Neuronal stem cell (in vitro differentiated cells): ENCODE results near the gene PRKN.

ENCODE experiments used
- DNase-seq: peaks from one replicate; pipeline ENCODE4 v3.0.0-alpha.2; 2013; ENCODE audit warnings: low spot score
- H2AFZ ChIP-seq: one replicate; pipeline ENCODE4 v1.6.1; 2013; ENCODE audit warnings: mild to moderate bottlenecking, low read length, inconsistent platforms
- H2AK5ac ChIP-seq: 2 replicates; pipeline ENCODE4 v1.6.1; 2013; ENCODE audit warnings: low read depth, mild to moderate bottlenecking, inconsistent platforms, low read length, moderate library complexity, mixed read lengths
- H2BK120ac ChIP-seq: 2 replicates; pipeline ENCODE4 v1.6.1; 2013; ENCODE audit warnings: low read depth, mild to moderate bottlenecking, inconsistent platforms, low read length, moderate library complexity, mixed read lengths
- H2BK12ac ChIP-seq: one replicate; pipeline ENCODE4 v1.6.1; 2013; ENCODE audit warnings: low read length, inconsistent platforms
- H2BK15ac ChIP-seq: 2 replicates; pipeline ENCODE4 v1.6.1; 2013; ENCODE audit warnings: mild to moderate bottlenecking, low read length, inconsistent platforms, mixed read lengths
- H2BK5ac ChIP-seq: one replicate; pipeline ENCODE4 v1.6.1; 2013; ENCODE audit warnings: inconsistent platforms, mild to moderate bottlenecking, low read length, moderate library complexity
- H3K14ac ChIP-seq: one replicate; pipeline ENCODE4 v1.6.1; 2013; ENCODE audit warnings: low read length, inconsistent platforms
- H3K18ac ChIP-seq: 2 replicates; pipeline ENCODE4 v1.6.1; 2013; ENCODE audit warnings: low read length, inconsistent platforms
- H3K23ac ChIP-seq: 2 replicates; pipeline ENCODE4 v1.6.1; 2013; ENCODE audit warnings: low read depth, mild to moderate bottlenecking, mixed read lengths, low read length, inconsistent platforms; ENCODE audit not compliant: poor library complexity
- H3K27ac ChIP-seq: replicated peaks from 3 replicates; pipeline ENCODE4 v1.5.1; 2013; ENCODE audit warnings: low read length, inconsistent platforms
- H3K27me3 ChIP-seq, 3 experiments: 2 replicates each; pipeline ENCODE4 v1.6.1; 2013; ENCODE audit warnings: low read length in 3 of 3, mild to moderate bottlenecking in 2 of 3, inconsistent platforms in 1 of 3, low read depth in 1 of 3, mixed read lengths in 1 of 3, moderate library complexity in 1 of 3; ENCODE audit not compliant: control insufficient read depth in 3 of 3, insufficient read depth in 3 of 3
- H3K36me3 ChIP-seq, 2 donors: replicated peaks in 1 of 2; 2 replicates each; pipeline ENCODE4 v1.6.1; 2013; ENCODE audit warnings: low read length in 2 of 2; ENCODE audit not compliant: control insufficient read depth in 2 of 2, insufficient read depth in 2 of 2
- H3K4ac ChIP-seq: 2 replicates; pipeline ENCODE4 v1.6.1; 2013; ENCODE audit warnings: inconsistent platforms, mild to moderate bottlenecking, low read length, moderate library complexity
- H3K4me1 ChIP-seq, 2 donors: 1 replicate in 1 of 2; 2 replicates in 1 of 2; pipeline ENCODE4 v1.6.1; 2013; ENCODE audit warnings: low read length in 2 of 2, low read depth in 1 of 2; ENCODE audit not compliant: control insufficient read depth in 2 of 2, insufficient read depth in 1 of 2
- H3K4me2 ChIP-seq: one replicate; pipeline ENCODE4 v1.6.1; 2013; ENCODE audit warnings: mild to moderate bottlenecking, low read length, inconsistent platforms; ENCODE audit not compliant: insufficient read depth, poor library complexity, severe bottlenecking
- H3K4me3 ChIP-seq, 2 donors: 2 replicates each; pipeline ENCODE4 v1.5.1; 2013; ENCODE audit warnings: low read length in 2 of 2, mild to moderate bottlenecking in 2 of 2, inconsistent platforms in 1 of 2, moderate library complexity in 1 of 2
- H3K79me1 ChIP-seq: one replicate; pipeline ENCODE4 v1.6.1; 2013; ENCODE audit warnings: low read depth, mild to moderate bottlenecking, inconsistent platforms, low read length, moderate library complexity
- H3K9ac ChIP-seq: one replicate; pipeline ENCODE4 v1.6.1; 2013; ENCODE audit warnings: mild to moderate bottlenecking, low read depth, low read length, inconsistent platforms; ENCODE audit not compliant: poor library complexity
- H3K9me3 ChIP-seq, 2 donors: replicated peaks in 1 of 2; 2 replicates each; pipeline versions ENCODE3 to v1.6.1; 2013; ENCODE audit warnings: low read length in 2 of 2, mild to moderate bottlenecking in 2 of 2, inconsistent platforms in 1 of 2, low read depth in 1 of 2, mixed read lengths in 1 of 2, moderate library complexity in 1 of 2; ENCODE audit not compliant: control insufficient read depth in 2 of 2, insufficient read depth in 1 of 2
- H4K8ac ChIP-seq: one replicate; pipeline ENCODE4 v1.6.1; 2013; ENCODE audit warnings: low read depth, mild to moderate bottlenecking, inconsistent platforms, low read length, moderate library complexity
- H4K91ac ChIP-seq: one replicate; pipeline ENCODE4 v1.6.1; 2013; ENCODE audit warnings: low read length, low read depth, mild to moderate bottlenecking, inconsistent platforms; ENCODE audit not compliant: poor library complexity
- WGBS, 2 donors: extraction: QIAGEN DNeasy Blood & Tissue Kit; methylation state at CpG; one replicate each; pipeline ENCODE4 v1.1.7; 2013; ENCODE audit warnings: missing lambda C conversion rate in 2 of 2, mixed read lengths in 1 of 2; ENCODE audit not compliant: insufficient read length in 2 of 2, insufficient replicate concordance in 1 of 2; ENCODE audit errors: extremely low coverage in 2 of 2; 5-methylcytosine and 5-hydroxymethylcytosine counted together

The PRKN gene

GRCh38 chr6:161745594-161746141, 981.9 kb downstream of the PRKN start:
- Histone ChIP-seq H3K4me1 (peaks cover 0 to 5% of the 10 kb centered on the region in 2 donors), H4K8ac (no peak overlapping the region), H3K9ac (no peak overlapping the region), H2AK5ac (no peak overlapping the region), H3K36me3 (no peaks in the 10 kb centered on the region), H3K27me3 (no peaks in the 10 kb centered on the region), H2BK5ac (no peak overlapping the region), H2BK15ac (no peak overlapping the region), H2BK12ac (no peak overlapping the region), H2AFZ (no peak overlapping the region), H3K9me3 (no peaks in the 10 kb centered on the region), H3K4ac (no peak overlapping the region), H3K79me1 (no peaks in the 10 kb centered on the region), H3K4me2 (no peak overlapping the region), H3K14ac (no peak overlapping the region), H3K27ac (no peak overlapping the region), H3K18ac (no peak overlapping the region), H3K4me3 (no peak overlapping the region), H2BK120ac (no peak overlapping the region), H3K23ac (no peak overlapping the region), H4K91ac (no peak overlapping the region)
- no peak for DNase-seq
- WGBS, 2 donors: no CpG with 5 or more reads among the region's 5 CpGs

DNA sequence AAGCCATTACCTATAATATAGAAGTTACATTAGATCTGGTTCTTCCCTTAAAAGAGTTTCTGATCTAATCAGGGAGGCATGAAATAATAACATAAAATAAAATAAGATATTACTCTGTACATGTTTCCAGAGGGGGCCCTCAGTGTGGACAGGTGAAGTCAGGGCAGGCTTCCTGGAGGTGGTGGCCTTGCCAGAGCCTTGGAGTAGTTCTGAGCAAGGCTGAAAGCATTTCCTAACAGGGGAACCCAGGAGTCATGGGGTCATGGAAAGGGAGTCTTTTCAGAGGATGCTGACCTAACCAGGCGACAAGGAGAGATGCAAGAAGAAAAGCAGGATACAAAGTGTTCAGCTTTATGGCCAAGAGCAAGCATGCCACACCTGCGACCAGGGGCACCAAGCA, 982.4 kb downstream of the PRKN start:
- Histone ChIP-seq H3K18ac (no peak overlapping the region), H3K4me2 (no peak overlapping the region), H2BK120ac (no peak overlapping the region), H3K9me3 (no peaks in the 10 kb centered on the region), H3K4ac (no peak overlapping the region), H3K79me1 (no peaks in the 10 kb centered on the region), H3K23ac (no peak overlapping the region), H2BK15ac (no peak overlapping the region), H3K4me1 (peaks cover 0 to 5% of the 10 kb centered on the region in 2 donors), H3K36me3 (no peaks in the 10 kb centered on the region), H2AFZ (no peak overlapping the region), H4K91ac (no peak overlapping the region), H3K4me3 (no peak overlapping the region), H3K27ac (no peak overlapping the region), H3K9ac (no peak overlapping the region), H2BK5ac (no peak overlapping the region), H2BK12ac (no peak overlapping the region), H3K14ac (no peak overlapping the region), H2AK5ac (no peak overlapping the region), H4K8ac (no peak overlapping the region), H3K27me3 (no peaks in the 10 kb centered on the region)
- DNase-seq: no peak
- WGBS, 2 donors: no CpG with 5 or more reads among the region's 2 CpGs

DNA sequence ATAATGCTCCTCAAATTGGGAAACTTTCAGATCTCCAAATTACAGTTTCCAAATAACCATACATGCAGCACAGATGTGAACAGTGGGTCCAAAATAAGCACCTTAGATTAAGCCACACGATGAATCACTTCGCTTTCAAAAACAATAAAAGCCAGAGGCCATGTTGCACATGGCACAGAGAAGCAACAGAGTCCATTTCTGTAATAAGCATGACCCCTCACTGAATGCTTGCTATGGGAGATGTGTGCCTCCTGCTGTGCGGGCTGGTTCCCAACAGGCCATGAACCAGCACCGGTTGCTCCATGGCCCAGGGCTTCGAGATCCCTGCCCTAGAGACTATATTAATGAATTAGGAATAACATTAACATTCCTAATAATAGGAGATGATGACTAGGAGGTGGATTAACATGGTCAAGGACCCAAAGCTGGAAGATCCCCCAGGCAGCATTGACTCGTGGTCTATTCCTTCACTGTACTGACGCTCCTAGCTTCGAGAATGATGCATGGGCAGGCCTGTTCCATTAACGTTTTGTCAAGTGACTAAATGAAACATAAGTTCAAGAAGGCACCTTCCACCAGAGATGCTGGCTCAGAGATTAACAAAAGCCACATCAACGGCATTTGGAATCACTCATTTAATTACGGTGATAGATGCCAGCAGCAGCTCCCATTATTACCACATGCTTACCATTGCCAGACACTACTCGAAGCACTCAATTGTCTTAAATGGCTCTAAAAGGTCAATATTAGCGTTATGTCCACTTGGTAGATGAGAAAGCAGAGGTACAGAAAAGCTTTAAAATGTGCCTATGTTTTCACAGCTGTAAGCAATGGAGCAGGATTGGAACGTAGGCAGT, 983.1 kb downstream of the PRKN start:
- no CpG with 5 or more reads among the region's 14 CpGs for WGBS, 2 donors
- no peak overlapping the region for H3K4me2 ChIP-seq
- no peaks in the 10 kb centered on the region for H3K79me1 ChIP-seq
- no peak overlapping the region for H3K14ac ChIP-seq
- no peak overlapping the region for H3K4me3 ChIP-seq
- no peak overlapping the region for H2BK5ac ChIP-seq
- H3K27me3 ChIP-seq: no peaks in the 10 kb centered on the region
- H3K9ac ChIP-seq: no peak overlapping the region
- no peak overlapping the region for H2AFZ ChIP-seq
- H3K4ac ChIP-seq: no peak overlapping the region
- DNase-seq: no peak
- no peak overlapping the region for H2BK12ac ChIP-seq
- H3K27ac ChIP-seq: no peak overlapping the region
- H4K8ac ChIP-seq: no peak overlapping the region
- H3K4me1 ChIP-seq: peaks cover 0 to 5% of the 10 kb centered on the region in 2 donors
- H4K91ac ChIP-seq: no peak overlapping the region
- H2AK5ac ChIP-seq: no peak overlapping the region
- no peaks in the 10 kb centered on the region for H3K36me3 ChIP-seq
- H3K23ac ChIP-seq: no peak overlapping the region
- no peak overlapping the region for H2BK120ac ChIP-seq
- H3K9me3 ChIP-seq: no peaks in the 10 kb centered on the region
- no peak overlapping the region for H3K18ac ChIP-seq
- H2BK15ac ChIP-seq: no peak overlapping the region

DNA sequence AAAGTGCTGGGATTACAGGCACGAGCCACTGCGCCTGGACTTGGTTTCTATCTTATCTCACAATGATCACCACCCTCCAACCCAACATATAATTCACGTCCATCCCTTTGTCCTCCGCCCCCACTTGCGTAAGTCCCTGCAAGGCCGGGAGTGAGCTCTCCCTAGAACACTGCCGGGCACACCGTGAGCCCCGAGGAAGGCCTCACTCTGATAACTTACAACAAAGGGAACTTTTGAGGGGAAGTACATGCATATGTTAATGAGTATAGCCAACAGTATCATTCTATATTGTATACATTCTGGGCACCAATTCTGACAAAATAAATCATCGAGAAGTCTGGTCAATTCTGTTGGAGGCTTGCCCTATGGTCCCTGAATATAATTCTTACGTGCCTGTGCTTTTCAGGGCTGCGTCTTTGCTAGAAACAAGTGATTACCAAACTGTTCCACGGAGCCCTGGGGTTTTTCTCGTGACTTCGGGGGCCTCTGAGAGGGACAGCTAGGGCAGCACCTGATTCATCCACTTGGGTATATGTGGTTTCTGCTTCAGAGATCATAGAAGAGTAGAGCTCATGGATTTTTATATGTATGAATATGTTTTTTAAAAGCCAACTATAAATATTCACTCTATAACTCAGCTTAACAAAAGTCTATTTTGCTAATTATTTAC, 983.9 kb downstream of the PRKN start:
- H3K4me1 ChIP-seq: peaks cover 0 to 5% of the 10 kb centered on the region in 2 donors

More for the DNA sequence above, 983.9 kb downstream of the PRKN start:
- Histone ChIP-seq H3K36me3 (no peaks in the 10 kb centered on the region), H3K27ac (no peak overlapping the region), H2AFZ (no peak overlapping the region), H2BK5ac (no peak overlapping the region), H3K4me2 (no peak overlapping the region), H4K8ac (no peak overlapping the region), H4K91ac (no peak overlapping the region), H3K9ac (no peak overlapping the region), H3K4me3 (no peak overlapping the region), H3K23ac (no peak overlapping the region), H2BK120ac (no peak overlapping the region), H3K9me3 (no peaks in the 10 kb centered on the region), H2BK12ac (no peak overlapping the region), H2AK5ac (no peak overlapping the region), H3K14ac (no peak overlapping the region), H3K18ac (no peak overlapping the region), H3K4ac (no peak overlapping the region), H3K27me3 (no peaks in the 10 kb centered on the region), H2BK15ac (no peak overlapping the region), H3K79me1 (no peaks in the 10 kb centered on the region)
- no peak for DNase-seq
- WGBS, 2 donors: no CpG with 5 or more reads among the region's 15 CpGs
